K562 (cell line): ENCODE results near the gene ARHGEF17. TPM values are rescaled to one million over a fixed set of nuclear protein-coding genes. Genes with fewer than 3 reads are reported as not detected.

ENCODE experiments used
- ATF3 ChIP-seq, 2 experiments: fragments of 450-650 bp in 1 of 2; sonication (generic) in 1 of 2; formaldehyde crosslinking in 1 of 2; IDR thresholded peaks in 1 of 2; conservative IDR thresholded peaks in 1 of 2; 2 replicates each; pipeline versions ENCODE4 v1.6.1 to v1.8.1; 2016 to 2023; ENCODE audit warnings: mild to moderate bottlenecking in 2 of 2, moderate library complexity in 2 of 2, inconsistent platforms in 1 of 2, missing genetic modification reagents in 1 of 2
- CREBBP ChIP-seq: IDR thresholded peaks from one replicate; pipeline ENCODE4 v1.6.1; 2012; ENCODE audit warnings: low read depth, mild to moderate bottlenecking, control low read depth, inconsistent platforms, low read length
- FOS ChIP-seq: IDR thresholded peaks from 3 replicates; pipeline ENCODE4 v1.6.1; 2011; ENCODE audit not compliant: insufficient read length; ENCODE audit errors: extremely low read depth
- FOXK2 ChIP-seq, 2 experiments: fragments of 450-650 bp; IDR thresholded peaks in 1 of 2; conservative IDR thresholded peaks in 1 of 2; 2 replicates each; pipeline ENCODE4 v1.6.1; 2016; ENCODE audit warnings: low read depth in 2 of 2, mild to moderate bottlenecking in 1 of 2
- GATA2 ChIP-seq: sonication (generic); formaldehyde crosslinking; IDR thresholded peaks from 2 replicates; pipeline ENCODE4 v1.4.0; 2020; ENCODE audit warnings: mild to moderate bottlenecking, missing genetic modification reagents
- HMGXB4 ChIP-seq: sonication (generic); formaldehyde crosslinking; IDR thresholded peaks from 2 replicates; pipeline ENCODE4 v1.8.1; 2023; ENCODE audit warnings: mild to moderate bottlenecking, missing genetic modification reagents
- ILF3 ChIP-seq: fragments of 450-650 bp; IDR thresholded peaks from 2 replicates; pipeline ENCODE4 v1.6.1; 2018; ENCODE audit warnings: antibody characterized with exemption, mild to moderate bottlenecking, moderate library complexity, borderline replicate concordance
- JUN ChIP-seq, 2 experiments: sonication (generic) in 1 of 2; formaldehyde crosslinking in 1 of 2; IDR thresholded peaks; 2 replicates each; pipeline versions ENCODE4 v1.6.1 to v1.8.0; 2012 to 2022; ENCODE audit warnings: borderline replicate concordance in 2 of 2, mild to moderate bottlenecking in 2 of 2, improper control_type of control experiment in 1 of 2, low read depth in 1 of 2, low read length in 1 of 2, missing genetic modification reagents in 1 of 2
- TFAM ChIP-seq: fragments of 250-450 bp; sonication (Bioruptor Pico); conservative IDR thresholded peaks from 2 replicates; pipeline ENCODE4 v1.5.0; 2021; ENCODE audit warnings: mild to moderate bottlenecking, moderate library complexity
- TSHZ1 ChIP-seq: fragments of 250-450 bp; sonication (Bioruptor Pico); IDR thresholded peaks from 2 replicates; pipeline ENCODE4 v1.4.0; 2020; ENCODE audit warnings: mild to moderate bottlenecking, moderate library complexity
- U2AF1 ChIP-seq: fragments of 200-400 bp; formaldehyde crosslinking; optimal IDR thresholded peaks from 2 replicates; pipeline ENCODE3; 2017; ENCODE audit warnings: mild to moderate bottlenecking, low read depth, low read length, moderate library complexity
- ZNF263 ChIP-seq: sonication (generic); formaldehyde crosslinking; IDR thresholded peaks from 2 replicates; pipeline ENCODE4 v1.8.0; 2022; ENCODE audit warnings: mild to moderate bottlenecking, missing genetic modification reagents, borderline replicate concordance
- ZNF583 ChIP-seq: fragments of 250-450 bp; sonication (Bioruptor Pico); IDR thresholded peaks from 2 replicates; pipeline ENCODE4 v1.4.0; 2020
- polyA plus RNA-seq, 8 experiments: library from polyadenylated mRNA; depleted of rRNA in 4 of 8; stranded (reverse) in 5 of 8; unstranded in 3 of 8; fragments of >200 nt; fragmentation: Nextera tagmentation in 2 of 8; fragmentation: Illumina TruSeq in 1 of 8; extraction: Ambion mirVana in 2 of 8; extraction: Trizol in 1 of 8; gene quantifications; 2 replicates each; pipeline versions ENCODE4 v1.2.1 to v1.2.3, GENCODE V29; 2011 to 2014; ENCODE audit warnings: inconsistent platforms in 1 of 8, missing spikeins in 1 of 8
- total RNA-seq, 7 experiments: library from RNA; depleted of rRNA in 6 of 7; stranded (reverse); fragments of >200 nt in 6 of 7; fragmentation: Illumina TruSeq in 2 of 7; extraction: Trizol in 2 of 7; gene quantifications; 2 replicates each; pipeline versions ENCODE4 v1.2.1 to v1.2.3, GENCODE V29; 2011 to 2021; ENCODE audit warnings: low replicate concordance in 1 of 7

ARHGEF17 gene
- total and polyA plus RNA-seq, 9 of the 15 experiments (the other 6 are each of a cell fraction or from before 2014, with no cell fraction given), result 0.04 to 0.68 (median 0.10) TPM; not detected in 2

GRCh38 chr11:73395297-73396208, 87.5 kb downstream of the ARHGEF17 start (continued):
- TF ChIP-seq FOXK2 (conservative IDR thresholded peaks at IDR 0.05 in 1 of 2, IDR thresholded peaks at IDR 0.05 in 1 of 2; ENCODE audit: low read depth in 2 of 2) (no peak), JUN (IDR thresholded peaks at IDR 0.05; ENCODE audit: borderline replicate concordance, low read depth, low read length) (no peak), JUN (CRISPR knock-in tag; IDR thresholded peaks at IDR 0.05; ENCODE audit: borderline replicate concordance) (no peak), ZNF263 (no peak), TFAM (CRISPR knock-in tag) (no peak), HMGXB4 (CRISPR knock-in tag) (no peak), U2AF1 (no peak), CREBBP (no peak), TSHZ1 (no peak), ZNF583 (CRISPR knock-in tag) (no peak), GATA2 (no peak), ILF3 (no peak), FOS (no peak), ATF3 (IDR thresholded peaks at IDR 0.05) (no peak), ATF3 (CRISPR knock-in tag; conservative IDR thresholded peaks at IDR 0.05) (no peak)
